Adrenal gland (tissue), 5 donors: ENCODE results near the gene ARPC2.

Experiments used
- CTCF ChIP-seq, 6 experiments: fragments of 450-650 bp in 4 of 6; fragments of 200-600 bp in 2 of 6; sonication (generic) in 1 of 6; IDR thresholded peaks; 1 replicate in 5 of 6; 2 replicates in 1 of 6; pipeline versions ENCODE4 v1.5.1 to v1.8.0; 2016 to 2021; ENCODE audit warnings: antibody characterized with exemption in 6 of 6, mild to moderate bottlenecking in 2 of 6, moderate library complexity in 1 of 6
- POLR2A ChIP-seq, 2 donors: fragments of 450-650 bp; IDR thresholded peaks; one replicate each; pipeline ENCODE4 v1.6.1; 2017; ENCODE audit warnings: antibody characterized with exemption in 2 of 2, mild to moderate bottlenecking in 2 of 2, moderate library complexity in 1 of 2
- donor health status: DM: no; HTN: no; CAD: no.

- TF ChIP-seq CTCF (IDR thresholded peaks at IDR 0.05), result no peak
- no peak for TF ChIP-seq POLR2A (IDR thresholded peaks at IDR 0.05)
These were observed 79.9 kb downstream of the ARPC2 start for GRCh38 chr2:218296847-218297246.
